ENCODE measurements around the gene SENP1.

Gene SENP1

DNA sequence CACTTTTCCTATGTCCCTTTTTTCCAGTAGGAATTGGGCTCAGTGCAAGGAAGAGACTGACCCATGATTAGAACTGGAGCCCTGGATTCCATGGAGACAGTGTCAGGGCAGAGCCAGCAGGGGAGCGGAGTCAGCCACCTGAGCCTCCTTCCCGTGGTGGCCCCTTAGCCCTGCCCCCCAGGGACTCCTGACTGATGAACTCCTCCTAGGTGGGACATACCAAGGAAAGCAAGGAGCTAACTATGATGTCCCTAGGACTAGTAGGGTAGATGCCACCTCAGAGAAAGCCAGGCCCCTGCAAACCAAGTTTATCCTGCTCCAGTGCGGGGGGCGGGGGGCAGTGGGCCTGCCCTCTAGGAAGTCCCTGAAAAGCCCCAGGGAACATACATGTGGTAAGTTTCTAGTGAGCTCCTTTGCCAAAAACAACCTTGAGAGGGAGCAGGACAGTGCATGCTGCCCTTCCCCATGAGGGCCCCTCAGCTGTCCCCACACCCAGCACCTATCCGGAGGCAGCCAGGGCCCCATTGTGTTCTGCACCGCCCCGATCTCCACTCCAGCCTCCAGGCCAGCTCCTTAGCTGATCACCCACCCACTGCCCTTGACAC, 95.4 kb downstream of the SENP1 start:
- TF ChIP-seq, protein P1, sequence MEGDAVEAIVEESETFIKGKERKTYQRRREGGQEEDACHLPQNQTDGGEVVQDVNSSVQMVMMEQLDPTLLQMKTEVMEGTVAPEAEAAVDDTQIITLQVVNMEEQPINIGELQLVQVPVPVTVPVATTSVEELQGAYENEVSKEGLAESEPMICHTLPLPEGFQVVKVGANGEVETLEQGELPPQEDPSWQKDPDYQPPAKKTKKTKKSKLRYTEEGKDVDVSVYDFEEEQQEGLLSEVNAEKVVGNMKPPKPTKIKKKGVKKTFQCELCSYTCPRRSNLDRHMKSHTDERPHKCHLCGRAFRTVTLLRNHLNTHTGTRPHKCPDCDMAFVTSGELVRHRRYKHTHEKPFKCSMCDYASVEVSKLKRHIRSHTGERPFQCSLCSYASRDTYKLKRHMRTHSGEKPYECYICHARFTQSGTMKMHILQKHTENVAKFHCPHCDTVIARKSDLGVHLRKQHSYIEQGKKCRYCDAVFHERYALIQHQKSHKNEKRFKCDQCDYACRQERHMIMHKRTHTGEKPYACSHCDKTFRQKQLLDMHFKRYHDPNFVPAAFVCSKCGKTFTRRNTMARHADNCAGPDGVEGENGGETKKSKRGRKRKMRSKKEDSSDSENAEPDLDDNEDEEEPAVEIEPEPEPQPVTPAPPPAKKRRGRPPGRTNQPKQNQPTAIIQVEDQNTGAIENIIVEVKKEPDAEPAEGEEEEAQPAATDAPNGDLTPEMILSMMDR (IDR thresholded peaks at IDR 0.05; ENCODE audit: low read depth, low read length): no peak
- Histone ChIP-seq H3K27ac (no peak overlapping the region), H3K36me3 (no peaks in the 10 kb centered on the region), H3K9me3 (ENCODE audit: severe bottlenecking) (no peaks in the 10 kb centered on the region), H3K27me3 (ENCODE audit: insufficient read depth, low read depth, severe bottlenecking) (peaks cover 6% of the 10 kb centered on the region), H3K4me3 (ENCODE audit: low read depth, low read length) (no peak overlapping the region)
- no peak for DNase-seq

DNA sequence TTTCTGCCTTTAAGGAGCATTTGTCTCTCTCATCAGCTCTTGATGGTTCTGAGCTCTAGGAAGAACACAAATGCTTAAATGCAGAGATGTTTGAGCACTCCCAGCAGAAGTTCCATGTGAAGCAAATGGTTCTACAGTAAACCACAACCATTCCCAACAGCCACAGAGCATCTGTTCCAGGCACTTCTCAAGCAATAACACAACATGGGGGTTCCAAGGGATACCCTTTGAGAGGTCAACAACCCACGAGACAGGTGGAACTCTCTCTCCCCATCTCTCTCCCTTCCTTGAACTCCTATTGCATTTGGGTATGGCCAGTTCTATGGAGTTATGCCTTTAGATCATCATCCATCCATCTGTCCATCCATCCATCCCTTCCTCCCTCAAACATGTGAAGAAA, 96.4 kb downstream of the SENP1 start:
- H3K4me3 ChIP-seq (ENCODE audit: low read depth, low read length): no peak overlapping the region
- no peaks in the 10 kb centered on the region for H3K36me3 ChIP-seq
- no peak overlapping the region for H3K27ac ChIP-seq
- no peaks in the 10 kb centered on the region for H3K9me3 ChIP-seq (ENCODE audit: severe bottlenecking)
- no peak for DNase-seq
- TF ChIP-seq, protein P1 (IDR thresholded peaks at IDR 0.05; ENCODE audit: low read depth, low read length): no peak
- H3K27me3 ChIP-seq (ENCODE audit: insufficient read depth, low read depth, severe bottlenecking): peaks cover 15% of the 10 kb centered on the region

DNA sequence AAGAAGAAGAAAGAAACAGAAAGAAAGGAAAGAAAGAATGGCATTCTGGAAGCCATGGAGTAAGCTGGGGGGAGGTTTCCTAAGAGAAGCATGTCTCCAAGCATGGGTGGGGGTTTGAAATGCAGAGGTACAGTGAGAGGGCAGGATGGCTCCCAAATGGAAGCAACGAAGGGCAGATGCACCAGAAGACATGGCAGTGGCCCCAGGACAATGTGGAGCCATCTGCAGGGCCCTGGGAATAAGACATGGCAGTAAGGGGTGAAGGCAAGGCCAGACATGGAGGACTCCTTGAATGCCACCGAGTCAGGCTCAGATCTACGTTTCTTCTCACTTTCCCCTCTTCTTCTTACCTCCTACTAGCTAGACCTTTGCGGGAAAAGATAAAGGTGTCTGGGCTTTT, 96.9 kb downstream of the SENP1 start:
- no peak for DNase-seq
- Histone ChIP-seq H3K27ac (no peak overlapping the region), H3K27me3 (ENCODE audit: insufficient read depth, low read depth, severe bottlenecking) (peaks cover 20% of the 10 kb centered on the region), H3K9me3 (ENCODE audit: severe bottlenecking) (no peaks in the 10 kb centered on the region), H3K4me3 (ENCODE audit: low read depth, low read length) (no peak overlapping the region), H3K36me3 (no peaks in the 10 kb centered on the region)
- TF ChIP-seq, protein P1 (IDR thresholded peaks at IDR 0.05; ENCODE audit: low read depth, low read length): no peak

DNA sequence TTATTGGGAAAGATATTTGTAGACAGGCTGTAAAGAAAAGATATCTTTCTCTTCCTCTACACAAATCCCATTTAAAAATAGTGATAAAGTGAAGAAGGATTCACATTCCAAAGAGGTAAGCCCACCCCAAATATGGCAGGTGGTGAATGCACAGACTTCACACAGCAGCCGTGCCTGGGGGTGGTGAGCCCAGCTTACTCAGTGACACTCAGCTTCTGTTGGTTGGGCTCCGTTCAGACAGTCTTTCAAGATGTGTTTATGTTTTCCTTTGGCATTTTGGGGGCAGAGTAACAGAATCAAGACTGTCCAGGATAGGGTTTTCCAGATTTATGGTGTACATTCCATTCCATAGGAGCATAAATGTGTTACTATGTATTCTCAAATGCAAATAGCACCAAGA, 97.5 kb downstream of the SENP1 start:
- peaks cover 26% of the 10 kb centered on the region for H3K27me3 ChIP-seq (ENCODE audit: insufficient read depth, low read depth, severe bottlenecking)
- no peak overlapping the region for H3K27ac ChIP-seq
- TF ChIP-seq, protein P1 (IDR thresholded peaks at IDR 0.05; ENCODE audit: low read depth, low read length): no peak
- H3K9me3 ChIP-seq (ENCODE audit: severe bottlenecking): no peaks in the 10 kb centered on the region
- no peaks in the 10 kb centered on the region for H3K36me3 ChIP-seq
- no peak overlapping the region for H3K4me3 ChIP-seq (ENCODE audit: low read depth, low read length)
- no peak for DNase-seq

DNA sequence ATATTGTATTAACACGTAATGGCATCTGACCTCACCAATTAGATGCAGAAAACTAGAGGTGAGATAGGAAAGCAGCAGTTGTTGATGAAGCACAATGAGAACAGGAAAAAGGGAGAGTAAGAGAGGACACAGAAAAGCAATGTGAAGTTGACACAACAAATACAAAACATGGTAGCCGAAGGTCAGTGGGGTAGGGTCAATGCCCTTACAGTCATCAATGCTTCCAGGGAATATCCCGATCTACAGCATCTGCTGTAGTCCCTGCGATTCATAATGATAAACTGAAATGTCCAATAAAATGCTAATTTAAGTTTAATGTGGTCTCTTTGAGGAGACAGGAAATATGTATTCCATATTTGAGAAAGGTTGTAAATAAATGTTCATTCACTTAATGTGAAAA, 98.7 kb downstream of the SENP1 start:
- TF ChIP-seq, protein P1 (IDR thresholded peaks at IDR 0.05; ENCODE audit: low read depth, low read length): no peak
- Histone ChIP-seq H3K27ac (no peak overlapping the region), H3K4me3 (ENCODE audit: low read depth, low read length) (no peak overlapping the region), H3K9me3 (ENCODE audit: severe bottlenecking) (no peaks in the 10 kb centered on the region), H3K27me3 (ENCODE audit: insufficient read depth, low read depth, severe bottlenecking) (peaks cover 38% of the 10 kb centered on the region), H3K36me3 (no peaks in the 10 kb centered on the region)
- no peak for DNase-seq

DNA sequence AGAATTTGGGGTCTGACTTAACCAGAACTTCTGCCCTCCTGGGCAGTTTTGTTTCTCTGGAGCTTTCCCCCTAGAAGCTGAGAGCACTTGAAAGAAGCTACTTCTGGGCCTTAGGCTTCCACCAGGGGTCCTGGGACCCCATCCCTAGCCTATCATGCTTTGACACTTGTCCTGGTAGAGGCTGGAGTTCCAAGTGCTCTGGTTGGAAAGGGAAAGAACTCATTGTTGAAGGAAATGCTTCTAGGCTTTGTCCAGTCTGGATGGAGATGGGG, 100.2 kb downstream of the SENP1 start:
- Histone ChIP-seq H3K27me3 (ENCODE audit: insufficient read depth, low read depth, severe bottlenecking) (peaks cover 44% of the 10 kb centered on the region), H3K9me3 (ENCODE audit: severe bottlenecking) (no peaks in the 10 kb centered on the region), H3K36me3 (no peaks in the 10 kb centered on the region), H3K27ac (no peak overlapping the region), H3K4me3 (ENCODE audit: low read depth, low read length) (no peak overlapping the region)
- TF ChIP-seq, protein P1 (IDR thresholded peaks at IDR 0.05; ENCODE audit: low read depth, low read length): no peak
- no peak for DNase-seq
